Endothelial cell (in vitro differentiated cells): ENCODE data around the gene WDFY3. TPM values are rescaled to one million over a fixed set of nuclear protein-coding genes. Genes with fewer than 3 reads are reported as not detected.
"Not testable (repeated sequence)": the region's sequence is repeated elsewhere in the genome, so short reads cannot be mapped to it uniquely, and the experiment has no call there.

Source experiments
- DNase-seq: peaks from one replicate; pipeline ENCODE4 v3.0.0; 2021; ENCODE audit warnings: low spot score
- H3K27ac Mint-ChIP-seq: one replicate; pipeline ENCODE4 v1.8.0; 2021; ENCODE audit warnings: mixed read lengths, inconsistent platforms; ENCODE audit not compliant: unreplicated experiment
- H3K27me3 Mint-ChIP-seq: one replicate; pipeline ENCODE4 v1.8.0; 2021; ENCODE audit warnings: mild to moderate bottlenecking, moderate library complexity, mixed read lengths, inconsistent platforms; ENCODE audit not compliant: unreplicated experiment
- H3K36me3 Mint-ChIP-seq: one replicate; pipeline ENCODE4 v1.8.0; 2021; ENCODE audit warnings: mild to moderate bottlenecking, low read depth, mixed read lengths, inconsistent platforms; ENCODE audit not compliant: unreplicated experiment
- H3K4me1 Mint-ChIP-seq: one replicate; pipeline ENCODE4 v1.8.0; 2021; ENCODE audit warnings: mild to moderate bottlenecking, mixed read lengths, inconsistent platforms; ENCODE audit not compliant: unreplicated experiment
- H3K4me3 Mint-ChIP-seq: one replicate; pipeline ENCODE4 v1.8.0; 2021; ENCODE audit warnings: mild to moderate bottlenecking, mixed read lengths, inconsistent platforms; ENCODE audit not compliant: unreplicated experiment
- H3K9me3 Mint-ChIP-seq: one replicate; pipeline ENCODE4 v1.8.0; 2021; ENCODE audit warnings: mixed read lengths, inconsistent platforms; ENCODE audit not compliant: unreplicated experiment
- total RNA-seq: library from RNA; stranded (reverse); fragmentation: NEBNext Ultra II Directional; extraction: Animal tissue kit (Norgen Biotek cat#: 25700); gene quantifications from one replicate; pipeline ENCODE4 v1.2.1, GENCODE V29; 2021; ENCODE audit not compliant: unreplicated experiment
- TF ChIP-seq, protein P1 (sequence below): fragments of 200-600 bp; sonication (generic); IDR thresholded peaks from one replicate; pipeline ENCODE4 v1.5.0; 2021; ENCODE audit warnings: antibody characterized with exemption; ENCODE audit not compliant: unreplicated experiment

The WDFY3 gene
- total RNA-seq, 1 donor from 2014 or later, result 94.8 TPM

DNA sequence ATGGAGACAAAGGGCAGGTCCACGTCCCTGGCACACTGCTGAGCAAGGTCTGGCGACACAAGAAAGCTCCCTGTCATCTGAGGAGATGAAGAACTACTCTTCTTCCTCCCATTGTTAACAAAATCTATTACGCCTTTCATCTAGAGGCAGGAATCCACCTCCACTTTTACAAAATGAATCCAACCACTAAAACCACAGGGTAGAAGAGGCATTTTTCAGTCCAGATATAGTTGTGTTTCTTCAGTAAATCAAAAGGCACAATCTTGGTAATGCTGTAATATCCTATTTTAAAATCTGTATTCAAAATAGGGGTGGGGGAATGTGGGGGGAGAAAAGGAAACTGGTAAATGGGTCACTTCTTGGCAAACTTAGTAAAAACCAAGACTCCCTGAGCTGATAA lies 282.1 kb downstream of the WDFY3 start:
- Mint-ChIP-seq H3K4me1 (peaks cover 38% of the 10 kb centered on the region), H3K27me3 (peaks cover 3% of the 10 kb centered on the region), H3K27ac (no peak overlapping the region), H3K36me3 (peaks cover 46% of the 10 kb centered on the region), H3K4me3 (peak overlapping the region; percentile 26), H3K9me3 (no peaks in the 10 kb centered on the region)
- TF ChIP-seq, protein P1, sequence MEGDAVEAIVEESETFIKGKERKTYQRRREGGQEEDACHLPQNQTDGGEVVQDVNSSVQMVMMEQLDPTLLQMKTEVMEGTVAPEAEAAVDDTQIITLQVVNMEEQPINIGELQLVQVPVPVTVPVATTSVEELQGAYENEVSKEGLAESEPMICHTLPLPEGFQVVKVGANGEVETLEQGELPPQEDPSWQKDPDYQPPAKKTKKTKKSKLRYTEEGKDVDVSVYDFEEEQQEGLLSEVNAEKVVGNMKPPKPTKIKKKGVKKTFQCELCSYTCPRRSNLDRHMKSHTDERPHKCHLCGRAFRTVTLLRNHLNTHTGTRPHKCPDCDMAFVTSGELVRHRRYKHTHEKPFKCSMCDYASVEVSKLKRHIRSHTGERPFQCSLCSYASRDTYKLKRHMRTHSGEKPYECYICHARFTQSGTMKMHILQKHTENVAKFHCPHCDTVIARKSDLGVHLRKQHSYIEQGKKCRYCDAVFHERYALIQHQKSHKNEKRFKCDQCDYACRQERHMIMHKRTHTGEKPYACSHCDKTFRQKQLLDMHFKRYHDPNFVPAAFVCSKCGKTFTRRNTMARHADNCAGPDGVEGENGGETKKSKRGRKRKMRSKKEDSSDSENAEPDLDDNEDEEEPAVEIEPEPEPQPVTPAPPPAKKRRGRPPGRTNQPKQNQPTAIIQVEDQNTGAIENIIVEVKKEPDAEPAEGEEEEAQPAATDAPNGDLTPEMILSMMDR, result no peak
- no peak for DNase-seq

DNA sequence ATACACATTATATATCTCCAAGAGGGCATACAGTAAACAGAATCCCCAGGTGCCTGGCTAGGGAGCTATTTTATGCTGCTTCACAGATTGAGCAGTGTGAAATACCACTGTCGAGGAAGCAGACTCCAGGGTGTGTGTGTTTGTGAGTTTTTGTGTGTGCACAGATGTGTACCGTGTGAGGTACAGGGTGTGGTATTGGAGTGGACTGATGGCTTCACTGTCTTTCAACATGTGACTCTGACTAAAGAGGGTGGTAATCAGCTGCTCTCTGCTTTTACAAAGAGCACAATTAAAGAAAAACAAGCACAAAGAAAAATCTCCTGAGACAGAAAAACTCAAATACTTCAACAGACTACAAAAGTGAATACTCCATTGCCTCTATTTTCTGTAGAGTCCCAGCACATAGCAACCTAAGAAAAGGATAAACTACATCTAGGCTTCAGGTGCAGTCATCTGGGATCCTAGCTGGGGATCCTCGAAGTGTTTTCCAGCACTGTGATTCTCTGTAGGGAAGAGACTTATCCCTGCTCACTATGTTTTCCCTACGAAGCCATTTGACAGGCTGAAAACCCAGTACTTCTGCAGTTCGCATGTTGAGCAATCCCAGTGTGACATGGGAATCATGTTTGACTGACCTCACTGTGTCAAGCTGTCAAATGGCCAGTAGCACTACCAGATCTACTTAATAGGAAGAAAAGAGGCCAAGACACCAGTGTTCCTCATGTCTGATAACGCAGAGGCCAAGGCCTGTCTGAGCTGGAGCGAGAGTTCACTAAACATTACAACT lies 283.2 kb downstream of the WDFY3 start:
- DNase-seq, result no peak
- H3K27me3 Mint-ChIP-seq, result peaks cover 3% of the 10 kb centered on the region
- H3K4me1 Mint-ChIP-seq, result peaks cover 33% of the 10 kb centered on the region
- H3K9me3 Mint-ChIP-seq, result no peaks in the 10 kb centered on the region
- H3K27ac Mint-ChIP-seq, result no peak overlapping the region
- TF ChIP-seq, protein P1, result no peak
- peak overlapping the region; percentile 40 for H3K4me3 Mint-ChIP-seq
- H3K36me3 Mint-ChIP-seq, result peaks cover 37% of the 10 kb centered on the region

DNA sequence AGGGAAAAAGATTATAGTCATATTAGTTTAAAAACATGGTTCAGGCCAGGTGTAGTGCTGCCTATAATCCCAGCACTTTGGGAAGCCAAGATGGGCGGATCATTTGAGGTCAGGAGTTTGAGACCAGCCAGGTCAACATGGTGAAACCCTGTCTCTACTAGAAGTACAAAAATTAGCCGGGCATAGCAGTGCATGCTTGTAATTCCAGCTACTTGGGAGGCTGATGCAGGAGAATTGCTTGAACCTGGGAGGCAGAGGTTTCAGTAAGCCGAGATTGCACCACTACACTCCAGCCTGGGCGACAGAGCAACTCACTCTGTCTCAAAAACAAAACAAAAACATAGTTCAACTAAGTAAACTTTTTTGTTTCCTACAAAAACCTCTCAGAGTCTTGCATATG lies 283.8 kb downstream of the WDFY3 start:
- DNase-seq, H3K4me3 Mint-ChIP-seq, H3K27me3 Mint-ChIP-seq, H3K27ac Mint-ChIP-seq, H3K9me3 Mint-ChIP-seq: not testable (repeated sequence)
- Mint-ChIP-seq H3K4me1 (peaks cover 33% of the 10 kb centered on the region), H3K36me3 (peaks cover 33% of the 10 kb centered on the region)

DNA sequence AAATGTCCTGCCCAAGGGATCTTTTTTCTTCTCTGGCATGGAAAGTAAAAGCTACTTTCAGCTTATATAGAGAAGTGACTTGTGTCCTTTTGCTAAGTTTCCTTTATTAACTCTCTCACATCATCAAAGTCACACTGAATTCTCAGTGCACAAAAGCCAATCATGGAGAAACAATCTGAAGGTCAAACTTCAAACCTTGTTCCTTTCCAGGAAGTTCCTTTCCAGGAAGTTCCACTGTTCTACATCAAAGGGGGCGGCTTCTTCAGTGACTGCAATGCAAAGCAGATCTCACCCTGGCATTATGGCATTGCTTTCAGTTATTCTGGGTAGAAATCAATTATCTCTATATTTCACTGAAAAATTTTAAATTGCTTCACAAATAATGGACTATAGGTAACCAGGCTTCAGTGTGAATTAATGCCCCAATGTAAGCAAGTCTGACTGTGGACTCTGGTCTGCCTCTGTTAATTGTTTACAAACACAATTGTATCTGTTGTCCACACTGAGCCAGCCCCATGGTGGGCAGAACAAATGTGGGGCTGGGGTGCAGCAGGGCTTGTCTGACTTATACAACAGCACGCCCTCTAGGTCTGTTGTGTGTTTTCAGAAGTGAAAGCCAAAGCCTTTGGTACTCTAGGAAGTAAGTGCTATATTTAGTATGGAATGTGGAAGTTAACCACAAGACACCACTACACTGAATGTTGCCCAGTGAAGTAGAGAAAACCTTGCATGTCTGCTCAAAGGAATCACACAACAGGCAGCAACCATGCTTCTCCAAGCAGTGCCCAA lies 284.8 kb downstream of the WDFY3 start:
- peak overlapping the region; percentile 74 for H3K27ac Mint-ChIP-seq
- H3K9me3 Mint-ChIP-seq, result no peaks in the 10 kb centered on the region
- H3K27me3 Mint-ChIP-seq, result peaks cover 5% of the 10 kb centered on the region
- no peak for DNase-seq
- H3K4me1 Mint-ChIP-seq, result peaks cover 33% of the 10 kb centered on the region
- H3K4me3 Mint-ChIP-seq, result no peak overlapping the region
- TF ChIP-seq, protein P1, result no peak
- peaks cover 39% of the 10 kb centered on the region for H3K36me3 Mint-ChIP-seq

- H3K27me3 Mint-ChIP-seq, result peaks cover 5% of the 10 kb centered on the region
- TF ChIP-seq, protein P1, result no peak
- H3K4me1 Mint-ChIP-seq, result peaks cover 33% of the 10 kb centered on the region
- H3K36me3 Mint-ChIP-seq, result peaks cover 34% of the 10 kb centered on the region
- H3K9me3 Mint-ChIP-seq, result no peaks in the 10 kb centered on the region
- no peak for DNase-seq
- peak overlapping the region; percentile 5 for H3K27ac Mint-ChIP-seq
- H3K4me3 Mint-ChIP-seq, result no peak overlapping the region
These were observed 285.5 kb downstream of the WDFY3 start for GRCh38 chr4:84680956-84681355.
